Colonic mucosa (tissue), 4 donors: ENCODE results near the gene MIEF1. TPM values are rescaled to one million over a fixed set of nuclear protein-coding genes. Genes with fewer than 3 reads are reported as not detected.

Source experiments
- DNase-seq: peaks from one replicate; pipeline ENCODE4 v3.0.0-alpha.2; 2020
- H3K27ac ChIP-seq: fragments of 200-600 bp; one replicate; pipeline ENCODE4 v1.8.0; 2021
- H3K27me3 ChIP-seq: fragments of 200-600 bp; one replicate; pipeline ENCODE4 v1.8.0; 2021
- H3K36me3 ChIP-seq: fragments of 200-600 bp; one replicate; pipeline ENCODE4 v1.8.0; 2021
- H3K4me1 ChIP-seq: fragments of 200-600 bp; one replicate; pipeline ENCODE4 v1.8.0; 2021; ENCODE audit warnings: mild to moderate bottlenecking
- H3K4me3 ChIP-seq: fragments of 200-600 bp; one replicate; pipeline ENCODE4 v1.8.0; 2021
- H3K9ac ChIP-seq, 2 donors: one replicate each; pipeline ENCODE4 v1.7.0; 2013; ENCODE audit warnings: control low read depth in 2 of 2, low read depth in 2 of 2, low read length in 2 of 2
- H3K9me3 ChIP-seq: fragments of 200-600 bp; one replicate; pipeline ENCODE4 v1.8.0; 2021
- intact Hi-C: fragments of 100-400 bp; cut with DNase I; formaldehyde crosslinking; loops from one replicate; pipeline ENCODE4 v1.14.1; 2022
- total RNA-seq, 2 donors: library from RNA; stranded (reverse); fragmentation: NEBNext Ultra II Directional in 1 of 2; extraction: Animal tissue kit (Norgen Biotek cat#: 25700) in 1 of 2; gene quantifications; one replicate each; pipeline ENCODE4 v1.2.1, GENCODE V29; 2021
- TF ChIP-seq, protein P1 (sequence below): fragments of 200-600 bp; IDR thresholded peaks from one replicate; pipeline ENCODE4 v1.8.0; 2022; ENCODE audit warnings: antibody characterized with exemption, mild to moderate bottlenecking
- donor health status: healthy.
- donor health status: DM: no; HTN: no; CAD: no.
- donor health status: DM: no; HTN: no; CAD: no.

Gene MIEF1
- total RNA-seq, 2 donors from 2014 or later = 28.6 to 36.6 TPM

DNA sequence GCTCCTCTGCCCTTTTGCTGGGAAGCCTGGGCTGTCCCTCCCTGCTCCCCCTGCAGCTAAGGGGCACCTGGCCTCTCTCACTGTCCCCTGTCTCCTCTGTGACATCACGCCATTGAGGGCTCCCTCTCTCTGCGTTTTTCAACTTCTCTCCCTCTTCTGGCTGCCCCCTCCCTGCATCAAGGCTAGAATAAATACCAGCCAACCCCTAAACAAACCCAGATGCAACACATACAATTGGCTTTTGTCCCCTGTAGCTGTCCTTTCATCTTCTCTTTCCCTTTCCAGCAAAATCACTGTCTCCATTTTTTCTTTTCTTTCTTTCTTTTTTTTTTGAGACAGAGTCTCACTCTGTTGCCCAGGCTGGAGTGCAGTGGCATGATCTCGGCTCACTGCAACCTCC is 3.3 kb upstream of the MIEF1 start:
- Histone ChIP-seq H3K9ac (peak overlapping the region in 1 of 2 donors; percentile 34), H3K9me3 (no peaks in the 10 kb centered on the region), H3K4me1 (peaks cover 6% of the 10 kb centered on the region), H3K36me3 (no peaks in the 10 kb centered on the region), H3K27ac (no peak overlapping the region), H3K4me3 (no peak overlapping the region), H3K27me3 (no peaks in the 10 kb centered on the region)
- TF ChIP-seq, protein P1, sequence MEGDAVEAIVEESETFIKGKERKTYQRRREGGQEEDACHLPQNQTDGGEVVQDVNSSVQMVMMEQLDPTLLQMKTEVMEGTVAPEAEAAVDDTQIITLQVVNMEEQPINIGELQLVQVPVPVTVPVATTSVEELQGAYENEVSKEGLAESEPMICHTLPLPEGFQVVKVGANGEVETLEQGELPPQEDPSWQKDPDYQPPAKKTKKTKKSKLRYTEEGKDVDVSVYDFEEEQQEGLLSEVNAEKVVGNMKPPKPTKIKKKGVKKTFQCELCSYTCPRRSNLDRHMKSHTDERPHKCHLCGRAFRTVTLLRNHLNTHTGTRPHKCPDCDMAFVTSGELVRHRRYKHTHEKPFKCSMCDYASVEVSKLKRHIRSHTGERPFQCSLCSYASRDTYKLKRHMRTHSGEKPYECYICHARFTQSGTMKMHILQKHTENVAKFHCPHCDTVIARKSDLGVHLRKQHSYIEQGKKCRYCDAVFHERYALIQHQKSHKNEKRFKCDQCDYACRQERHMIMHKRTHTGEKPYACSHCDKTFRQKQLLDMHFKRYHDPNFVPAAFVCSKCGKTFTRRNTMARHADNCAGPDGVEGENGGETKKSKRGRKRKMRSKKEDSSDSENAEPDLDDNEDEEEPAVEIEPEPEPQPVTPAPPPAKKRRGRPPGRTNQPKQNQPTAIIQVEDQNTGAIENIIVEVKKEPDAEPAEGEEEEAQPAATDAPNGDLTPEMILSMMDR = no peak
- DNase-seq = no peak
- intact Hi-C loops = no loop called here

DNA sequence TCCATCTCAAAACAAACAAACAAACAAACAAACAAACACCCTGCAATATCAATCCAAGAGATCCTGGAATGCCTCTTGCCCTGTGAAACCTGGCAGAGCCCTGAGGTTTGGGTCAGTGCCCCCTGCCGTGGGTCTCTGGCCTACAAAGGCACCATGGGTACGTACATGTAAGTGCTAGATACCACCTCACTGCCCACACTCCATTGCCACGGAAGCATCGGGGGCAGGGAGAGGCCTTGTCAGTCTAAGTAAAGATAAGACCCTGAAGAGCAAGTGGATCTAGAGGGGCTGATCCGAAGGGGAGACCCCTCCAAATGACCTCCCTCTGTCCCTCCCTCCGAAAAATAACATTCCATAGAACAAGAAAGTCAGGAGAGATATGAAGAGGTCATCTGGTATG is 2.0 kb upstream of the MIEF1 start:
- intact Hi-C loops = no loop called here
- Histone ChIP-seq H3K4me3 (no peak overlapping the region), H3K27me3 (no peaks in the 10 kb centered on the region), H3K36me3 (no peaks in the 10 kb centered on the region), H3K27ac (no peak overlapping the region), H3K9ac (no peak overlapping the region), H3K9me3 (no peaks in the 10 kb centered on the region), H3K4me1 (peaks cover 6% of the 10 kb centered on the region)
- DNase-seq = no peak
- TF ChIP-seq, protein P1 = no peak

DNA sequence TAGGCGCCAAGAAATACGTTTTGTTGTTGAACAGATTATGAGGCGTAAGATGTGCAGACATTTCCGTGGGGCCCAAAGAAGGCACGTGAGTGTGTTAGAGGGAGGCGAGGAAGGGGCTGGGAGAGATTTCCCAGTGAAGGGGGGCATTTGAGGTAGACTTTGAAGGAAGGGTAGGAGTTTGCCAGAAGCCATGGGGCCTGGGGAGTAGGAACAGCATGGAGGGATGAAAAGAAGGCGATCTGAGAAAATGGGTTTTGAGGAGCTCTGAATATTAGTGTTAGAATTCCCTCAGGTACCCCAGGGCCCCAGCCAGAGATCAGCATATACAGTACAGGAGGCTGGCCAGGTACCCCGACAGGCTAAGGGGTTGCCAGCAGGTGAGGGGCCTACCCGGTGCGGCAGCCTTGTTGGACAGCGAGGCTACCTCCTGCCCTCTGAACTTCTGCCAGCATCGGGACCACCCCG is 414 bp upstream of the MIEF1 start:
- Histone ChIP-seq H3K36me3 (peaks cover 10% of the 10 kb centered on the region), H3K27me3 (no peaks in the 10 kb centered on the region), H3K27ac (peak overlapping the region; percentile 5), H3K9me3 (no peaks in the 10 kb centered on the region), H3K4me3 (peak overlapping the region; percentile 92), H3K9ac (peak overlapping the region; percentile 49 to 90), H3K4me1 (peaks cover 6% of the 10 kb centered on the region)
- intact Hi-C loops = no loop called here
- TF ChIP-seq, protein P1 = no peak
- no peak for DNase-seq

DNA sequence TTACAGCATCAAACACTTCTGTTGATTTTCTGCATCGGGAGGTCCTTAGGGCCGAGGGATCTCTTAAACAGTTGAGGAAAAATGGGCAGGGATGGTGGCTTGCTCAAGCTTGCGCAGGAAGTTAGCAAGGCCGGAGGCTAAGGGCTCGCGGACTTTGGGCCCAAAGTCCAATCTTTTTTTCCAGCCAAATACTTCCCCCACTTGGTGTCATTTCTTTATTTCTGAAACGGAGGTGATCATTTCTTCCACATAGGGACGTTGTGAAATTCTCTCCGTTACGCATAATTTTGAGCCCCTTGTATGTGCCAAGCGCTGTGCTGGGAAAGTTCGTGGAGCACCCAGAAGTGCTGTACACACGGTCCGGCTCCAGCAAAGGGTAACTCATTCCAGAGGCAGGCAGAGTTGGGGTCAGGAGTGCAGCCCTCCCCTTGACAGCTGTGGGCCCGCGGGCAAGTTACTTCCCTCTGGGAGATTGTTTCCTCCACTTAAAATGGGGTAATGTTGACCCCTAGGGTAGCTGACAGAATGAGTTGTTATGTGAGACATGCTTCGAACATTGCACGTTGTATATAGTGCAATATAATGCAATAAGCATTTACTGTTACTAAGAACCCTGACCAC is 809 bp downstream of the MIEF1 start:
- Histone ChIP-seq H3K9me3 (no peaks in the 10 kb centered on the region), H3K9ac (peak overlapping the region; percentile 69 to 90), H3K27me3 (no peaks in the 10 kb centered on the region), H3K36me3 (peaks cover 13% of the 10 kb centered on the region), H3K4me3 (peak overlapping the region; percentile 92), H3K27ac (peak overlapping the region; percentile 72), H3K4me1 (peaks cover 6% of the 10 kb centered on the region)
- TF ChIP-seq, protein P1 = no peak
- intact Hi-C loops = no loop called here
- no peak for DNase-seq

DNA sequence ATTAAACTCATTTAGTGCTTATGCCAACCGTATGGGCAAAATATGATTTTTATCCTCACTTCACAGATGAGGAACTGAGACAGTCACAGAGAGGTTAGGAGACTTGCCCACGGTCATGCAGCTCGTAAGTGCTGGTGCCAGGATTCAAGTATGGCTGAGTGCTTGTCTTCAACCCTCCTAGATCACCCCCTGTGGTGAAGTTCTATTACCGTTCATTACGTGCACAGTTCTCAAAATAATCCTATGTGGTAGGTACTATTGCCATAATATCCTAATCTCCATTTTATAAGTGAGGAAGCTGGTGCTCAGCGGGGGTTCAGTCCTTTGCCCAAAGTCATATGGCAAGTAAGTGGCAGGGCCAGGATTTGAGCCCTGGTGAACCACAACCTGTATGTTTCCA is 1.5 kb downstream of the MIEF1 start:
- intact Hi-C loops = no loop called here
- DNase-seq = no peak
- peaks cover 6% of the 10 kb centered on the region for H3K4me1 ChIP-seq
- H3K36me3 ChIP-seq = peaks cover 13% of the 10 kb centered on the region
- no peaks in the 10 kb centered on the region for H3K27me3 ChIP-seq
- H3K4me3 ChIP-seq = peak overlapping the region; percentile 92
- TF ChIP-seq, protein P1 = no peak
- H3K9me3 ChIP-seq = no peaks in the 10 kb centered on the region
- H3K27ac ChIP-seq = no peak overlapping the region
- peak overlapping the region in 1 of 2 donors; percentile 90 for H3K9ac ChIP-seq
